SKM-1 (cell line): ENCODE measurements around the gene MYBPHL.

ENCODE experiments used
- DNase-seq: peaks from one replicate; lab custom pipeline; 2025; ENCODE audit not compliant: unreplicated experiment; lab: John Stamatoyannopoulos, UW

Gene MYBPHL

GRCh38 chr1:109306832-109307273 lies at the start of gene MYBPHL:
TSS of gene MYBPHL (minus strand) at chr1:109307011. CDS start at chr1:109306991, 20 bp downstream.
- peak; percentile 23 for DNase-seq

- no peak for DNase-seq
Observed at GRCh38 chr1:109356505-109356904, 49.7 kb upstream of the MYBPHL start.

- no peak for DNase-seq
Observed at GRCh38 chr1:109354929-109355328, 48.1 kb upstream of the MYBPHL start.

- no peak for DNase-seq
Observed at GRCh38 chr1:109351457-109351856, 44.6 kb upstream of the MYBPHL start.

- no peak for DNase-seq
Observed at GRCh38 chr1:109350655-109351054, 43.8 kb upstream of the MYBPHL start.

GRCh38 chr1:109350182-109350581 lies 43.4 kb upstream of the MYBPHL start:
- DNase-seq = no peak

GRCh38 chr1:109347511-109347910 lies 40.7 kb upstream of the MYBPHL start:
- no peak for DNase-seq

- no peak for DNase-seq
Observed at GRCh38 chr1:109341944-109342930, 35.4 kb upstream of the MYBPHL start.

- DNase-seq = no peak
Observed at GRCh38 chr1:109338608-109339007, 31.8 kb upstream of the MYBPHL start.

- DNase-seq = no peak
Observed at GRCh38 chr1:109338091-109338490, 31.3 kb upstream of the MYBPHL start.

- no peak for DNase-seq
Observed at GRCh38 chr1:109335091-109335490, 28.3 kb upstream of the MYBPHL start.

- no peak for DNase-seq
Observed at GRCh38 chr1:109331113-109331512, 24.3 kb upstream of the MYBPHL start.

- DNase-seq = no peak
Observed at GRCh38 chr1:109327285-109327684, 20.5 kb upstream of the MYBPHL start.

- DNase-seq = no peak
Observed at GRCh38 chr1:109322974-109323373, 16.2 kb upstream of the MYBPHL start.

- DNase-seq = no peak
Observed at GRCh38 chr1:109319114-109319513, 12.3 kb upstream of the MYBPHL start.

GRCh38 chr1:109316506-109316905 lies 9.7 kb upstream of the MYBPHL start:
- DNase-seq = no peak

- DNase-seq = no peak
Observed at GRCh38 chr1:109315288-109315687, 8.5 kb upstream of the MYBPHL start.

- no peak for DNase-seq
Observed at GRCh38 chr1:109314795-109315194, 8.0 kb upstream of the MYBPHL start.

- no peak for DNase-seq
Observed at GRCh38 chr1:109312978-109313775, 6.4 kb upstream of the MYBPHL start.

- no peak for DNase-seq
Observed at GRCh38 chr1:109312246-109312645, 5.4 kb upstream of the MYBPHL start.

GRCh38 chr1:109309347-109309746 lies 2.5 kb upstream of the MYBPHL start:
- no peak for DNase-seq
